ENCODE data around the gene TP53RK.

TP53RK gene

GRCh38 chr20:46650575-46651090, 38.6 kb downstream of the TP53RK start:
- TF ChIP-seq CTCF (IDR thresholded peaks at IDR 0.05; ENCODE audit: borderline replicate concordance, insufficient read depth, low read depth, low read length): no peak
- no peak overlapping the region for H3K4me3 ChIP-seq (ENCODE audit: low read depth, low read length)

- no peak overlapping the region for H3K4me3 ChIP-seq (ENCODE audit: low read depth, low read length)
- no peak for TF ChIP-seq CTCF (IDR thresholded peaks at IDR 0.05; ENCODE audit: borderline replicate concordance, insufficient read depth, low read depth, low read length)
These were observed 39.2 kb downstream of the TP53RK start for GRCh38 chr20:46649965-46650542.

GRCh38 chr20:46649650-46649949, 39.6 kb downstream of the TP53RK start:
- H3K4me3 ChIP-seq (ENCODE audit: low read depth, low read length): no peak overlapping the region
- no peak for TF ChIP-seq CTCF (IDR thresholded peaks at IDR 0.05; ENCODE audit: borderline replicate concordance, insufficient read depth, low read depth, low read length)

GRCh38 chr20:46648903-46649649, 40.2 kb downstream of the TP53RK start:
- no peak for TF ChIP-seq CTCF (IDR thresholded peaks at IDR 0.05; ENCODE audit: borderline replicate concordance, insufficient read depth, low read depth, low read length)
- H3K4me3 ChIP-seq (ENCODE audit: low read depth, low read length): no peak overlapping the region

GRCh38 chr20:46647469-46647868, 41.8 kb downstream of the TP53RK start:
- TF ChIP-seq CTCF (IDR thresholded peaks at IDR 0.05; ENCODE audit: borderline replicate concordance, insufficient read depth, low read depth, low read length): no peak
- H3K4me3 ChIP-seq (ENCODE audit: low read depth, low read length): no peak overlapping the region

GRCh38 chr20:46646659-46647380, 42.4 kb downstream of the TP53RK start:
- no peak overlapping the region for H3K4me3 ChIP-seq (ENCODE audit: low read depth, low read length)
- TF ChIP-seq CTCF (IDR thresholded peaks at IDR 0.05; ENCODE audit: borderline replicate concordance, insufficient read depth, low read depth, low read length): no peak
